AG09309 (cell line): ENCODE measurements around the gene ZNF410.
"Not testable (repeated sequence)": the region's sequence is repeated elsewhere in the genome, so short reads cannot be mapped to it uniquely, and the experiment has no call there.

ENCODE experiments used
- DNase-seq: peaks from one replicate; pipeline ENCODE4 v3.0.0-alpha.2; 2010; ENCODE audit warnings: low read depth
- H3K4me3 ChIP-seq: 2 replicates; pipeline ENCODE4 v1.5.1; 2011; ENCODE audit warnings: mild to moderate bottlenecking, low read depth, low read length, moderate library complexity; ENCODE audit not compliant: control insufficient read depth
- CTCF ChIP-seq: IDR thresholded peaks from 2 replicates; pipeline ENCODE4 v1.5.1; 2011; ENCODE audit warnings: mild to moderate bottlenecking, low read depth, low read length, inconsistent platforms; ENCODE audit not compliant: insufficient read depth, control insufficient read depth; ENCODE audit errors: missing control alignments

ZNF410 gene

DNA sequence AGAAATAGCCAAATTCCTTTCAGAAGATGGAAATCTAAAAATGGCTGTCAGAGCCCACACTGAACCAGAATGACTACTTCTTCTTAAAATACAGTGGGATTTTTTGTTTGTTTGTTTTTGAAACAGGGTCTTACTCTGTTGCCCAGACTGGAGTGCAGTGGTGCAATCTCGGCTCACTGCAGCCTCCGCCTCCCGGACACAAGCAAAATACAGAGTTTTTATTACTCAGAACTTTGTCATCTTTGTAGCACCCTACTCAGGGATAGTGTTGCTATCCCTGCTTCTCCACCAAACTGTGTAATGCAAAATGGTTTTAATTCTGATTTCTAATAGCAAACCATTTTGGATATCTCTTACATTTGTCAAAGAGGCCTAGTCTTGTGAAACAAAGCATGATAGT lies 16.4 kb downstream of the ZNF410 start:
- no peak overlapping the region for H3K4me3 ChIP-seq
- DNase-seq, result no peak
- TF ChIP-seq CTCF, result no peak

GRCh38 chr14:73909681-73910080 lies 23.0 kb downstream of the ZNF410 start:
- DNase-seq, result no peak
- TF ChIP-seq CTCF, result no peak

DNA sequence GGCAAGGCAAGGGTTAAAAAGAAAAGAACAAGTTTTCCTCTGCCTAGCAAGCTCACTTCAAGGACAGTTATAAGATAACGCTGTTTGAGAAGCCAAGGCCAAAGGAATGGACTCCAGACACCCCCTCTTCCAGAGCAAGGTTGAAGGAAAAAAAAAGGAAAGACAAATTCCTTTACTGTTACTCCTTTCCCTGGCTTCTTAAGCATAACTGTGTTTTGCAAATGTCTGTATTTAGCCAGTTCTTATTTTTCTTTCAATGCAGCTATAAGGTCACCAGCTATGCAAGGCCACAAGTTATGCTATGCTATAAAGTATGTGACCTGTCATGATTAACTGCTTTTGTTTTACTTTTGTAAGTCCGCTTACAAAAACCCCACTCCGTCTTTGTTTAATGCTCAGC lies 26.6 kb downstream of the ZNF410 start:
- TF ChIP-seq CTCF, result no peak
- DNase-seq, result no peak
- H3K4me3 ChIP-seq, result no peak overlapping the region

More at GRCh38 chr14:73909681-73910080, 23.0 kb downstream of the ZNF410 start:
- H3K4me3 ChIP-seq, result no peak overlapping the region

DNA sequence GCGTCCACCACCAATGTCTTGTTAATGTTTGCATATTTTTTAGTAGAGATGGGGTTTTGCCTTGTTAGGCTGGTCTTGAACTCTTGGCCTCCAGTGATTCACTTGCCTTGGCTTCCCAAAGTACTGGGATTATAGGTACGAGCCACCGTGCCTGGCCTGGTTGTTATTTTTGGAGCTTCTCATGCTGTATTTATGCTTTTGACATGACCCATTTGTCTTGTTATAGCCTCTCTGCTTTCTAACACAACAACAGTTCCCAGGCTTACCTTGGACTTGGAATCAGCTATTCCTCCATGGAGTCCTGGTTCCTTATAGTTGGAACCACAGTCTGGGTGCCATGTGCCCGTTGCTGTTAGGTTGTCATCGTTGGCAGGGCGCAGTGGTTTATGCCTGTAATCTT lies 29.7 kb downstream of the ZNF410 start:
- TF ChIP-seq CTCF, result no peak
- no peak overlapping the region for H3K4me3 ChIP-seq
- DNase-seq, result no peak

DNA sequence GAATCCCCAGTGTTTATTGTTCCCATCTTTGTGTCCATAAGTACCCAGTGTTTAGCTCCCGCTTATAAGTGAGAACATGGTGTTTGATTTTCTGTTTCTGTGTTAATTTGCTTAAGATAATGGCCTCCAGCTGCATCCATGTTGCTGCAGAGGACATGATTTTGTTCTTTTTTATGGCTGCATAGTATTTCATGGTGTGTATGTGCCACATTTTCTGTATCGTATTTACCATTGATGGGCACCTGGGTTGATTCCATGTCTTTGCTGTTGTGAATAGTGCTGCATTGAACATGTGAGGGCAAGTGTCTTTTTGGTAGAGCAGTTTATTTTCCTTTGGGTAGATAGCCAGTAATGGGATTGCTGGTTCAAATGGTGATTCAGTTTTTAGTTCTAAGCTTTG lies 32.8 kb downstream of the ZNF410 start:
- H3K4me3 ChIP-seq, DNase-seq: not testable (repeated sequence)

GRCh38 chr14:73924337-73924736 lies 37.7 kb downstream of the ZNF410 start:
- no peak for DNase-seq
- no peak overlapping the region for H3K4me3 ChIP-seq
- no peak for TF ChIP-seq CTCF

DNA sequence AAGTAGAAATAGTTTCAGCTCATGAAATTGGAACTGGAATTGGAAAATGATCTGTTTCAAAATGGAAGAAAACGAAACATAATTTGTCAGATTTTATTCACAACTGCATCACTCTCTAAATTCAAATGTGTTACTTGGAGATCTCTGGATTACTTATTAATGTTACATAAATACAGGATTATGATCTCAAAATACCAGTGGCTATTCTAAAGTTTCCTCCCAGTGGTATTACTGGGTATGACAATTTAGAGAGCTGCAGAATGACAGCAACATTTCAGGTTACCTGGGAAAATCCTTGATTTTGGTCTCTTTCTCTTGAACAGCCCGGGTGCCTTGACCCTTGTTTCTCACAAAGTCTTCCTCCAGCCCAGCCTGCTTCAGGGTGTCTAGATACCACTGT lies 49.0 kb downstream of the ZNF410 start:
- no peak for DNase-seq
- TF ChIP-seq CTCF, result peak; percentile 22
- H3K4me3 ChIP-seq, result no peak overlapping the region

DNA sequence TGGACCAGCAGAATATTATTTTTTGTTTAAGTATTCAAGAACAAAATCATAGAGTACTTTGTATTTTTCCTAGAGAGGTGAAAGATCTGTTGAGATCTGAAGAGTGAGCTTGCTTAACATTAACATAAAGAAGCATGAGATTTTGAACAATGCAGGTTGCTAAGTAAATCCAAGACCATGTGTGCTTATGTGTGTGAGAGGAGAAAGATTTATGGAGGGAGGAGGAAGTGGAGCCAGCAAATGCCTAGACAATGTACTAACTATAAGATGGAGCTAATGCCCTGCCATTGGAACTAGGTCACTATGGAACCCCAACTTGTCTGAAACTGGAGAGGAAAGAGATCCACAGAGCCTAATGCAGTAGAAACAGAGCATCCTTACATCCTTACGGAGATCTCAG lies 49.9 kb downstream of the ZNF410 start:
- no peak for DNase-seq
- TF ChIP-seq CTCF, result no peak
- H3K4me3 ChIP-seq, result no peak overlapping the region
